NT2/D1 (cell line): ENCODE results near the gene SHANK3.

ENCODE experiments used
- YY1 ChIP-seq: IDR thresholded peaks from 2 replicates; pipeline ENCODE4 v1.6.1; 2011; ENCODE audit not compliant: insufficient read length, insufficient read depth
- ZNF274 ChIP-seq: IDR thresholded peaks from 2 replicates; pipeline ENCODE4 v1.6.1; 2011; ENCODE audit warnings: mild to moderate bottlenecking, low read depth, low read length

DNA sequence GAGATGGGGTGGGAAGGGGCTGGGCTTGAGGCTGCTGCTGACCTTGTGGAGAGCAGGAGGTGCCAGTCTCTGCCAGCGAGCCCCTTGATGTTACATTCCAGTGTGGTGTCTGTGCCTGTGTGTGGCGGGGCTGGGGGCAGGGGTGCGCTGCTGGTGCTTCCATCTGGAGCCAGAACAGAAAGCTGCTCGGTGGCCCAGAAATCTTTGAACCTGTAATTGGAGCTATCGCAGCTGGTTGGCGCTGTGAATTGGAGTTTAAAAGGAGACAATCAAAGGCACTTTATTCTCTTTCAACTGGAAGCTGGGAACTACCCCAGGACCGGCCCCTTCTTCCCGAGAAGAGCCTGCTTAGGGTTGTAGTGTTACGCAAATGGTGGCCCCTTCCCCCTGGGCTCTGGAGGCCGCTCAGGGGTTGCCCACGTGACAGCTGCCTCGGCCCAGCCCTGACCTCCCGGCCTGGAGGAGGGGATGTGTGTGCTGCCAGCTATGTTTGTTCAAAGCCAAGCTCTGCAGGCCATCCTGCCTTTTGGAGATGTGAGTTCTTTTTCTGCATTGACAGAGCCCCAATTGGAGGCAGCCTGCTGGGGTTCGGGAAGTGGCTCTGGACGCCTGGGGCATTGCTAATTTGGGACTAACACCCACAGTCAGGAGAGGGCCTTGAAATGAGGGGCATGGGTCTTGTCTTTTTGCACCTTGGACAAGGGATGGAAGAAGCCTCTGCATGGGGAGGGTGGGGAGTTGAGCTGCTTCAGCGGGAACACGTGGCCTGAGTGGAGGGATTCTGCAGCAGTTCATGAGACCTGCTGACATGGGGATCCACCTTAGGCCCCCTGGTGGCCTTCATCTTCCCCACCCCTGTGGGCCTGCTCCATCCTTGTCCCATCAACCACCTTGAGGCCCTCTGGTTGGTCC lies 30.7 kb upstream of the SHANK3 start:
- TF ChIP-seq YY1 = no peak
- TF ChIP-seq ZNF274 = no peak
